Ishikawa (cell line): Measurements from ENCODE around the gene MOGAT2.

Experiments
- CEBPB ChIP-seq: IDR thresholded peaks from 2 replicates; pipeline ENCODE4 v1.6.1; 2012
- EGR1 ChIP-seq: IDR thresholded peaks from 2 replicates; pipeline ENCODE4 v1.6.1; 2012
- EP300 ChIP-seq: IDR thresholded peaks from 2 replicates; pipeline ENCODE4 v1.6.1; 2012; ENCODE audit warnings: borderline replicate concordance
- FOXM1 ChIP-seq: IDR thresholded peaks from 2 replicates; pipeline ENCODE4 v1.6.1; 2012; ENCODE audit warnings: low read depth, borderline replicate concordance
- RAD21 ChIP-seq: IDR thresholded peaks from 2 replicates; pipeline ENCODE4 v1.6.1; 2012; ENCODE audit warnings: low read depth
- REST ChIP-seq: IDR thresholded peaks from 2 replicates; pipeline ENCODE4 v1.6.1; 2012; ENCODE audit warnings: low read depth, mild to moderate bottlenecking
- TCF12 ChIP-seq: IDR thresholded peaks from 2 replicates; pipeline ENCODE4 v1.6.1; 2012; ENCODE audit warnings: low read depth
- YY1 ChIP-seq: IDR thresholded peaks from 2 replicates; pipeline ENCODE4 v1.6.1; 2012; ENCODE audit warnings: low read depth
- ZBTB7A ChIP-seq: IDR thresholded peaks from 2 replicates; pipeline ENCODE4 v1.6.1; 2012; ENCODE audit warnings: low read depth
- TF ChIP-seq, protein P1 (sequence below): IDR thresholded peaks from 2 replicates; pipeline ENCODE4 v1.6.1; 2012

- TF ChIP-seq EP300 = no peak
- no peak for TF ChIP-seq ZBTB7A
- TF ChIP-seq REST = no peak
- no peak for TF ChIP-seq EGR1
- TF ChIP-seq CEBPB = no peak
- TF ChIP-seq YY1 = no peak
- no peak for TF ChIP-seq FOXM1
- no peak for TF ChIP-seq RAD21
- TF ChIP-seq, protein P1, sequence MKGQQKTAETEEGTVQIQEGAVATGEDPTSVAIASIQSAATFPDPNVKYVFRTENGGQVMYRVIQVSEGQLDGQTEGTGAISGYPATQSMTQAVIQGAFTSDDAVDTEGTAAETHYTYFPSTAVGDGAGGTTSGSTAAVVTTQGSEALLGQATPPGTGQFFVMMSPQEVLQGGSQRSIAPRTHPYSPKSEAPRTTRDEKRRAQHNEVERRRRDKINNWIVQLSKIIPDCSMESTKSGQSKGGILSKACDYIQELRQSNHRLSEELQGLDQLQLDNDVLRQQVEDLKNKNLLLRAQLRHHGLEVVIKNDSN = no peak
- no peak for TF ChIP-seq TCF12
Observed at GRCh38 chr11:75677909-75678308, 39.7 kb upstream of the MOGAT2 start.
